HepG2 (cell line): Measurements from ENCODE around the gene MEAK7. TPM values are rescaled to one million over a fixed set of nuclear protein-coding genes. Genes with fewer than 3 reads are reported as not detected.

Experiments
- ATAC-seq: fragments of 200-7000 bp; cut with Tn5 transposase; 3 replicates; pipeline ENCODE4 v1.9.1; 2020; ENCODE audit warnings: mild to moderate bottlenecking, moderate library complexity
- BruUV-seq: library from RNA; stranded (reverse); fragments of 400-500 nt; replicated peaks from 2 replicates; lab custom pipeline; 2021; lab: Mats Ljungman, UMichigan
- CTCF ChIA-PET: fragments of 300-600 bp; formaldehyde crosslinking; extraction: SDS; loops from one replicate; lab custom pipeline; 2021; ENCODE audit warnings: low total read pairs, inconsistent platforms, low intra/inter-chr PET ratio; lab: Yijun Ruan, JAX
- POLR2A ChIA-PET: fragments of 350-600 bp; sonication (Branson Sonifier 250); formaldehyde crosslinking; loops from one replicate; lab custom pipeline; 2020; ENCODE audit warnings: antibody characterized with exemption, inconsistent platforms; lab: Yijun Ruan, JAX
- DNase-seq: peaks from one replicate; pipeline ENCODE4 v3.0.0-alpha.2; 2015; ENCODE audit warnings: low spot score
- FAIRE-seq: peaks from 3 replicates; lab custom pipeline; 2011; peaks lifted over from hg19 to GRCh38; lab: Jason Lieb, UNC
- H2AFZ ChIP-seq: one replicate; pipeline ENCODE4 v1.6.1; 2011; ENCODE audit warnings: low read length, inconsistent platforms
- H3K27ac ChIP-seq: fragments of 300-600 bp; 3 replicates; pipeline ENCODE4 v1.8.0; 2011; ENCODE audit warnings: mixed run types, mild to moderate bottlenecking, mixed read lengths, low read length, inconsistent platforms; ENCODE audit not compliant: insufficient read depth; ENCODE audit errors: extremely low read length
- H3K27me3 ChIP-seq, 2 experiments: fragments of 200-600 bp in 1 of 2; 2 replicates in 1 of 2; 3 replicates in 1 of 2; pipeline versions ENCODE4 v1.6.0 to v1.8.0; 2011; ENCODE audit warnings: low read length in 2 of 2, mild to moderate bottlenecking in 2 of 2, moderate library complexity in 2 of 2, inconsistent platforms in 1 of 2; ENCODE audit not compliant: insufficient read depth in 2 of 2, control insufficient read depth in 1 of 2
- H3K36me3 ChIP-seq, 2 experiments: fragments of 200-600 bp in 1 of 2; replicated peaks in 1 of 2; 2 replicates in 1 of 2; 3 replicates in 1 of 2; pipeline versions ENCODE4 v1.5.1 to v1.8.0; 2011; ENCODE audit warnings: low read length in 2 of 2, inconsistent platforms in 1 of 2; ENCODE audit not compliant: insufficient read depth in 2 of 2, control insufficient read depth in 1 of 2
- H3K4me1 ChIP-seq: 2 replicates; pipeline ENCODE4 v1.5.1; 2012; ENCODE audit warnings: low read length, inconsistent platforms; ENCODE audit not compliant: insufficient read depth
- H3K4me2 ChIP-seq: 2 replicates; pipeline ENCODE4 v1.6.0; 2011; ENCODE audit warnings: low read depth, low read length, inconsistent platforms
- H3K4me3 ChIP-seq, 3 experiments: fragments of 200-600 bp in 1 of 3; sonication (generic), shearing (Covaris generic) in 1 of 3; replicated peaks in 1 of 3; 2 replicates each; pipeline ENCODE4 v1.5.1; 2011 to 2016; ENCODE audit warnings: low read length in 3 of 3, inconsistent platforms in 2 of 3, low read depth in 2 of 3, mild to moderate bottlenecking in 2 of 3, control low read depth in 1 of 3, mixed read lengths in 1 of 3; ENCODE audit not compliant: insufficient read depth in 1 of 3
- H3K79me2 ChIP-seq: one replicate; pipeline ENCODE4 v1.6.1; 2011; ENCODE audit warnings: low read length, inconsistent platforms; ENCODE audit not compliant: insufficient read depth
- H3K9ac ChIP-seq: 2 replicates; pipeline ENCODE4 v1.6.0; 2011; ENCODE audit warnings: mild to moderate bottlenecking, low read depth, low read length, inconsistent platforms; ENCODE audit not compliant: insufficient read depth
- H3K9me3 ChIP-seq: 2 replicates; pipeline ENCODE4 v1.5.1; 2012; ENCODE audit warnings: mild to moderate bottlenecking, low read length
- H4K20me1 ChIP-seq: 2 replicates; pipeline ENCODE4 v1.6.0; 2011; ENCODE audit warnings: inconsistent platforms, mild to moderate bottlenecking, low read length, moderate library complexity; ENCODE audit not compliant: insufficient read depth
- CENPT ChIP-seq: sonication (generic); formaldehyde crosslinking; IDR thresholded peaks from 2 replicates; pipeline ENCODE4 v1.8.0; 2022; ENCODE audit warnings: low read depth, mild to moderate bottlenecking, moderate library complexity, missing genetic modification reagents
- ONECUT2 ChIP-seq: sonication (generic); formaldehyde crosslinking; IDR thresholded peaks from 2 replicates; pipeline ENCODE4 v1.4.0; 2020; ENCODE audit warnings: missing genetic modification reagents
- ZNF20 ChIP-seq: sonication (generic); formaldehyde crosslinking; IDR thresholded peaks from 2 replicates; pipeline ENCODE4 v1.4.0; 2020; ENCODE audit warnings: mild to moderate bottlenecking, moderate library complexity, missing genetic modification reagents
- ZNF574 ChIP-seq: sonication (generic); formaldehyde crosslinking; IDR thresholded peaks from 2 replicates; pipeline ENCODE4 v1.4.0; 2020; ENCODE audit warnings: missing genetic modification reagents
- WGBS: methylation state at CpG from one replicate; pipeline ENCODE4 v1.1.6; 2017; ENCODE audit warnings: low lambda C conversion rate; 5-methylcytosine and 5-hydroxymethylcytosine counted together
- in situ Hi-C: cut with HindIII; loops from 2 replicates; pipeline ENCODE4 v1.10.0; 2017; ENCODE audit warnings: low pct_unique_long_range_greater_than_20kb; ENCODE audit not compliant: extremely low pct_ligation_motif_present
- intact Hi-C: fragments of 100-400 bp; cut with micrococcal nuclease; formaldehyde crosslinking; loops from one replicate; pipeline ENCODE4 v1.10.0; 2022; ENCODE audit not compliant: unreplicated experiment
- polyA plus RNA-seq, 8 experiments: library from polyadenylated mRNA; depleted of rRNA in 3 of 8; stranded (reverse) in 7 of 8; unstranded in 1 of 8; fragments of >200 nt; fragmentation: Illumina TruSeq in 4 of 8; extraction: Trizol in 4 of 8; gene quantifications; 2 replicates each; pipeline versions ENCODE4 v1.2.1 to v1.2.3, GENCODE V29; 2011 to 2016; ENCODE audit warnings: low read depth in 4 of 8, missing spikeins in 1 of 8, mixed read lengths in 1 of 8; ENCODE audit not compliant: insufficient read depth in 1 of 8
- total RNA-seq, 5 experiments: library from RNA; depleted of rRNA; stranded (reverse); fragments of >200 nt; fragmentation: Illumina TruSeq; extraction: Trizol; gene quantifications; 2 replicates each; pipeline ENCODE4 v1.2.3, GENCODE V29; 2016; ENCODE audit warnings: low read depth in 1 of 5

MEAK7 gene
- total and polyA plus RNA-seq, 2 of the 13 experiments (the other 11 are each of a cell fraction or from before 2014, with no cell fraction given), result 11.8 to 14.7 TPM

- Histone ChIP-seq H3K27me3 (no peaks in the 10 kb centered on the region), H2AFZ (no peak overlapping the region), H3K9ac (no peak overlapping the region), H3K4me2 (no peak overlapping the region), H3K79me2 (no peaks in the 10 kb centered on the region), H4K20me1 (no peaks in the 10 kb centered on the region), H3K4me3 (no peak overlapping the region), H3K9me3 (no peaks in the 10 kb centered on the region), H3K27ac (no peak overlapping the region), H3K36me3 (peaks cover 2 to 13% of the 10 kb centered on the region in 2 experiments; a peak in 3 of 5 replicates), H3K4me1 (no peaks in the 10 kb centered on the region)
- no TSS peak for BruUV-seq
- WGBS, result 91% methylated on average over 8 of the region's 8 CpGs
- DNase-seq (no peak), ATAC-seq (no peak), FAIRE-seq (no peak)
- in situ Hi-C loops, result no loop called here
- POLR2A ChIA-PET, result no interaction called here
- CTCF ChIA-PET, result no interaction called here
- intact Hi-C loops, result no loop called here
- TF ChIP-seq ZNF574, result no peak
Observed at GRCh38 chr16:84487358-84487757, 17.1 kb downstream of the MEAK7 start.

- Histone ChIP-seq H3K36me3 (peaks cover 2 to 13% of the 10 kb centered on the region in 2 experiments; a peak in 3 of 5 replicates), H3K27me3 (no peaks in the 10 kb centered on the region), H4K20me1 (no peaks in the 10 kb centered on the region), H3K9ac (no peak overlapping the region), H3K9me3 (no peaks in the 10 kb centered on the region), H3K4me2 (no peak overlapping the region), H3K4me1 (no peaks in the 10 kb centered on the region)
- no TSS peak for BruUV-seq
- WGBS, result 91% methylated on average over 17 of the region's 17 CpGs
- in situ Hi-C loops, result no loop called here
- no peak for TF ChIP-seq ZNF20 (CRISPR knock-in tag)
- no peak for TF ChIP-seq ONECUT2 (CRISPR knock-in tag)
- TF ChIP-seq CENPT, result no peak
- TF ChIP-seq, all 625 proteins: peak for 0
- no peak for DNase-seq
- Histone ChIP-seq H3K27ac (no peak overlapping the region), H3K79me2 (no peaks in the 10 kb centered on the region), H3K4me3 (no peak overlapping the region), H2AFZ (no peak overlapping the region)
- FAIRE-seq, result no peak
- ChIA-PET CTCF (no interaction called here), POLR2A (no interaction called here)
- intact Hi-C loops, result no loop called here
- ATAC-seq, result no peak
Observed at GRCh38 chr16:84486551-84487235, 17.8 kb downstream of the MEAK7 start.
